ENCODE measurements around the gene PLA2G4E.
A peak's percentile ranks its signal among the peaks of the same experiment; 100 is the strongest.

The PLA2G4E gene

DNA sequence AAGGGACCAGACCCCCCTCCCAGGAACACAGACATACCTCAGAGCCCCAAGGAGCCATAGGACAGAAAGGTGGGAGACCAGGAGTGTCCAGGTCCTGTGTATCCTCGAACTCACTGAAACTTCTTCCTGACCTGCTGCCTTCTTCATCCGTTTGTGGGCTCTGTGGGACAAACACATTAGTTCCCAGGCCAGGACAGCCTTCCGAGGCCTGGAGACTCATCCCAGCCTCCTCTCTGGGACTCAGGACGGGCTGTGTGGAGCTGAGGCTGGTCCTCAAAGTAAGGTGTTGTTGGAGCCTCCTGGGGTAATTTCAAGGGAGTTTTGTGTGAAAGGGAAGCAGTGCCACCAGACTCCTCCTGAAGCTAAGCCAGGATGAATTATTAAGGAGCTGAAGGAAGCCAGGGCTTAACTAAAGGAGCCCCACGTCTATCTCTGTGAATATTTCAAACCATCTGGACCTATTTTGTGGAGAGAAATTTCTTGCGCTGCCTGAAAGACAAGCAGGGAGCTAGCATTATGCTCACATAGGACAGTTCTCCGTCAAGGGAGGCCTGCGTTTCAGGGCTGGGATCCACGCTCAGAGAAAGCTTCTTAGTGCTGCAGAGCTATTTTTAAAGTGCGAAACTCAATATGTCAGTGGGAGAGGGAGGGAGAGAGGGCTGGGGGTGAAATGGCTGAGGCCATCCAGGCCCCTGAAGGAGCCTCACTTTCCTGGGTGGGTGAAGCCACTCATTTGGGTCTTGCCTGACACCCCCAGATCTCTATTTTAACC is 29.8 kb upstream of the PLA2G4E start:
- peak in 1 of 2 donors; percentile 10 for DNase-seq

DNA sequence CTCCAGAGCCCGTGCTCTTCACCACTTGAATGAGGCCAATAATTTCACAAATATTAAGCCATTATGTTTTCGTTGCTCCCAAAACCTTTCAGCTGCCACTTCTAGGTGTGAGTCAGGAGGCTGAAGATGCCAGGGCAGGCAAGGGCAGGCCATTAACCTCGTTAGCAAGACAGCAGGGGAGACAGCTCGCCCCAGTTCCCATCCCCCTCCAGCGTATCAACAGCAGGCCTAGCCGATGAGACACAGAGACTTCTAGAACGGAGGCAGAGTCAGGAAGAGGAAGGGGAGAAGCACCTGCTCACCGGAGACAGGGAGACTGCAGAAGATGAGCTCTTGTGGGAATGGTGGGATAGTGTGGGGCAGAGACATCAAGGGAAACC is 28.0 kb upstream of the PLA2G4E start:
- no peak for DNase-seq

DNA sequence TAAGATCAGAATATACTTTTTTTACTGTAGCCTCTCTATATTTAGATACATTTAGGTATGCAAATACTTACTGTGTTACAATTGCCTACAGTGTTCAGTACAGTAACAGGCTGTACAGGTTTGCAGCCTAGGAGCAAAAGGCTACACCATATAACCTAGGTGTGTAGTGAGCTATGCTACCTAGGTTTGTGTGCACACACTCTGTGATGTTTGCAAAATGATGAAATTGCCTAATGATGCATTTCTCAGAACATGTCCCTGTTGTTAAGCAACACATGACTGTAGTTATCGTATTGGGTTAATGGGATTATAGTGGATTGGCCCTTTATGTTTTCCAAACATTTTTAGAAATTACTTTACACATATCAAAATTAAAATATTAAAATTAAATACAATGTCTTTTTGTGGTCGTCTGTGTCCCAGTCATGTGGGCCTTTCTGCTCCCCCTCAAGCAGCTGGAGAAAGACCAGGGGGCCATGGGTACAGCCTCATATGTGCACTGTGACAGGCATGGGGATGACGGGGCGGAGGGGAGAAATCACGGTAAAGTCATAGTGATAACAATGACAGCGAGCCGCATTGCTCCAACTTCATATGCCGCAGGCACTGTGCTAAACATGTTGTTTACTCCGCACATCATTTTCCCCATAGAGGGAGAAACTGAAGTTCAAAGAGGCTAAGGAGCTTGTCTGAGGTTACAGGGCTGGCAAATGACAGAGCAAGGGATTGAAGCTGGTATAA is 27.4 kb upstream of the PLA2G4E start:
- no peak for DNase-seq

GRCh38 chr15:42046597-42046996 is 25.8 kb upstream of the PLA2G4E start:
- DNase-seq = no peak

- DNase-seq = no peak
Measured at GRCh38 chr15:42045211-42045615, 24.4 kb upstream of the PLA2G4E start.

DNA sequence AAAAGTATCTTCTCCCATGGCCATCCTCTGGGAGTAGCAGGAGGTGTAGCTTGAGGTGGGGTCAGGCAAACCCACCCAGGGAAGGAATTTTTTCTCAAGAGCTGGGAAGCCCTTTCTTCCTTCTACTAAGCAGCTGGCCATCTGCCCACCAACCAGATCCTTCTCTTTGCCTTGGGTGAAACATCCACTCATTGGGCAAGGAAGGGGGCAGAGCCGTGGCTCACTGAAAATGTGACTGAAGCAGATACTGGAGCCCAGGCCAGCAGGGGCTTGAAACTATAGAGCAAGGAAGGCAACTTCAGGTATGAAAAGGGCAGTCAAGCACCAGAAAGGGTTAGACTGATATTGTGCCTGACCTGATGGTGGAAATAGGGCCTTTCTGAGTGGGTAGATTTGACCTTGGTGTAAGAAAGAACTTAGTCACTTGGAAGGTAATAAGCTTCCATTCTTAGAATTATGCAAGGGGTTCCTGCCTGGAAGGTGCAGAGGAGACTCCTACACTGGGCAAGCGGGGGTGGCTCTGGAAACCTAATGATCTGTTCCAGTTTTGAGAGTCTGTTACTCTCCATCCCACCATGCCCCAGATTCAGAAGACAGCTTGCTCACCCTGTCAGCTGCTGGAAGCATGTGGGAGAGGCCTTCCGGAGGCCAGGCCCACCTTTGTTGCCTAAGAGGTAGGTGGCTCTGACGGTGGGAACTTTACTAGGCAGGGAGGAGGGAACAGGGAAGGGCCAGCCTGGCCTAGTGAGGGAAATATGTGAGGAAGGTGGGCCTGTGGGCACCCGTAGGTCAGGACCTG is 22.0 kb upstream of the PLA2G4E start:
- no peak for DNase-seq

GRCh38 chr15:42038401-42038800 is 17.6 kb upstream of the PLA2G4E start:
- no peak for DNase-seq

DNA sequence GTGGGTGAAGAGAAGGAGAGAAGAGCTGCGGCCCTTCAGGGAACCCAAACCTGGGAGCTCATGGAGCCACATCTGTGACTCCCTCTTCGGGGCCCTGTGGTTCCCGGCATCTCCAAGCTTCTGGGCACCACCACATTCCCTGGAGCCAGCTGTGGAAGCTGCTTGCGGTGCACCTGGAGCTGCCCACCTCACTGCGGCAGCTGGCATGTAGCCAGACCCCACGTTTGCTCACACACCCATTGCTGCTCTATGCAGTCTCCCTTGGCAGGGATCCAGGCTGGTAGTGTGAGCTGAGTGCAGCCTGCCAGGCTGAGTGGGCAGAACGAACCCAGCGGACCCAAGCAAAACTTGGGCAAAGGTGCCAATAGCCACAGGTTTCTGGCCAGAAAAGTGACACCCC is 16.8 kb upstream of the PLA2G4E start:
- DNase-seq = no peak

GRCh38 chr15:42036966-42037365 is 16.1 kb upstream of the PLA2G4E start:
- no peak for DNase-seq

GRCh38 chr15:42036112-42036905 is 15.5 kb upstream of the PLA2G4E start:
- DNase-seq = no peak

- DNase-seq = no peak
Measured at GRCh38 chr15:42035435-42035761, 14.6 kb upstream of the PLA2G4E start.

- no peak for DNase-seq
Measured at GRCh38 chr15:42034628-42035434, 14.0 kb upstream of the PLA2G4E start.

- no peak for DNase-seq
Measured at GRCh38 chr15:42033214-42033873, 12.5 kb upstream of the PLA2G4E start.

DNA sequence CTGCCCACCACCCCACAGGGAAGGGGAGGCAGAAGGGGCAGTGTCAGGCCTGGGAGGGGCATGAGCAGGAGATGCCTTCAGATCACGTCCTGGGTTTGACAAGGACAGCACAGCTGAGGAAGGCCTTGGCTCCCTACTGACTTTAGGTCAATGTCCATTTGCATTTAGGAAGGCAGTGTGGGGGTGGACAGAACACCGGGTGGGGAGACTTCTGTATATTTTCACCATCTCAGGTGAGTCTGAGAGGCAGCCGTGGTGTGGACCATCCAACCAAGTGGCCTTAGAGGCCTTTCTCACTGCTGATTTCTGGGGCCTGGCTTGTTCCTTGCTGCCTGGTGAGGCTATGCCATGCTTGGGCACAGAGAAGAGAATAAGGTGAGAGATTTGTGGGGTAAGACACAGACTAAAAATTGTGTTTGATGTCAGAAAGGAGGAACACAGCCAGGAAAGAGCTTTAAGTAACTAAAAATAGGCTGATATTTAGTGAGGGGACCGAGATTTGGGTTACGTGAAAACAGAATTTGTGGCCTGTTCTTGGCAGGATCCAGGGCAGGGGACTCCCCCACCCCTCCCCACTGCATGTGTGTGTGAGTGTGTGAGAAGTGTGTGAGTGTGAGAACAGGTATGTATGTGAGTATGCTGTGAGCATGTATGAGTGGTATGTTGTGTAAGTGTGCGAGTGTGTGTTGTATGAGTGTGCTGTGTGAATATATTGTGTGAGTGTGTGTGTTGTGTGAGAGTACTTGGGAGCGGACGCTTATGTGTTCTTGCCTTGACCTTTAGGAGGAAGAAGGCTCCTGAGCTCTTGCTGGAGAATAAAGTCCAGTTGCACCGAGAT is 11.8 kb upstream of the PLA2G4E start:
- no peak for DNase-seq

- no peak for DNase-seq
Measured at GRCh38 chr15:42031198-42031915, 10.5 kb upstream of the PLA2G4E start.

- DNase-seq = no peak
Measured at GRCh38 chr15:42027521-42027920, 6.7 kb upstream of the PLA2G4E start.

- no peak for DNase-seq
Measured at GRCh38 chr15:42024303-42024702, 3.5 kb upstream of the PLA2G4E start.

GRCh38 chr15:42021593-42021992 is 751 bp upstream of the PLA2G4E start:
- DNase-seq = no peak

- no peak for DNase-seq
Measured at GRCh38 chr15:42018306-42019224, 2.3 kb downstream of the PLA2G4E start.
